K562 (cell line): Measurements from ENCODE around the gene DTNBP1. TPM values are rescaled to one million over a fixed set of nuclear protein-coding genes. Genes with fewer than 3 reads are reported as not detected.

Experiments
- AFF1 ChIP-seq, 2 experiments: fragments of 450-650 bp; IDR thresholded peaks; 2 replicates each; pipeline ENCODE4 v1.6.1; 2018; ENCODE audit warnings: mild to moderate bottlenecking in 2 of 2, low read depth in 1 of 2; ENCODE audit not compliant: partially characterized antibody in 2 of 2
- MBD2 ChIP-seq: sonication (generic); IDR thresholded peaks from 2 replicates; pipeline ENCODE4 v1.6.1; 2016; ENCODE audit warnings: low read depth, borderline replicate concordance
- MEF2D ChIP-seq: conservative IDR thresholded peaks from 2 replicates; pipeline ENCODE4 v1.6.1; 2016; ENCODE audit warnings: low read depth, missing genetic modification characterization, missing compliant biosample characterization
- MYBL2 ChIP-seq, 2 experiments: fragments of 450-650 bp in 1 of 2; sonication (generic) in 1 of 2; formaldehyde crosslinking in 1 of 2; IDR thresholded peaks; 2 replicates each; pipeline versions ENCODE4 v1.6.1 to v1.8.1; 2017 to 2022; ENCODE audit warnings: borderline replicate concordance in 1 of 2, inconsistent platforms in 1 of 2, low read depth in 1 of 2, mild to moderate bottlenecking in 1 of 2, missing genetic modification reagents in 1 of 2, moderate library complexity in 1 of 2
- PCBP1 ChIP-seq: fragments of 200-400 bp; formaldehyde crosslinking; IDR thresholded peaks from 2 replicates; pipeline ENCODE4 v1.6.1; 2018; ENCODE audit warnings: mild to moderate bottlenecking, low read depth, low read length; ENCODE audit not compliant: poor library complexity, severe bottlenecking
- POLR2B ChIP-seq: fragments of 450-650 bp; IDR thresholded peaks from 2 replicates; pipeline ENCODE4 v1.6.1; 2018; ENCODE audit warnings: low read depth; ENCODE audit not compliant: partially characterized antibody
- REST ChIP-seq, 2 experiments: fragments of 450-650 bp; formaldehyde crosslinking in 1 of 2; IDR thresholded peaks; 2 replicates each; pipeline versions ENCODE4 v1.4.0 to v1.6.1; 2014 to 2020; ENCODE audit warnings: mild to moderate bottlenecking in 2 of 2, borderline replicate concordance in 1 of 2, low read depth in 1 of 2
- TCF7 ChIP-seq: sonication (generic); IDR thresholded peaks from 2 replicates; pipeline ENCODE4 v1.6.1; 2016; ENCODE audit warnings: antibody characterized with exemption, borderline replicate concordance
- TEAD2 ChIP-seq: fragments of 450-650 bp; IDR thresholded peaks from 2 replicates; pipeline ENCODE4 v1.6.1; 2016; ENCODE audit warnings: missing genetic modification characterization, control low read depth, missing compliant biosample characterization
- ZNF444 ChIP-seq: fragments of 250-450 bp; sonication (Bioruptor Pico); IDR thresholded peaks from 2 replicates; pipeline ENCODE4 v1.4.0; 2020; ENCODE audit warnings: mild to moderate bottlenecking, moderate library complexity
- polyA plus RNA-seq, 8 experiments: library from polyadenylated mRNA; depleted of rRNA in 4 of 8; stranded (reverse) in 5 of 8; unstranded in 3 of 8; fragments of >200 nt; fragmentation: Nextera tagmentation in 2 of 8; fragmentation: Illumina TruSeq in 1 of 8; extraction: Ambion mirVana in 2 of 8; extraction: Trizol in 1 of 8; gene quantifications; 2 replicates each; pipeline versions ENCODE4 v1.2.1 to v1.2.3, GENCODE V29; 2011 to 2014; ENCODE audit warnings: inconsistent platforms in 1 of 8, missing spikeins in 1 of 8
- total RNA-seq, 7 experiments: library from RNA; depleted of rRNA in 6 of 7; stranded (reverse); fragments of >200 nt in 6 of 7; fragmentation: Illumina TruSeq in 2 of 7; extraction: Trizol in 2 of 7; gene quantifications; 2 replicates each; pipeline versions ENCODE4 v1.2.1 to v1.2.3, GENCODE V29; 2011 to 2021; ENCODE audit warnings: low replicate concordance in 1 of 7
- TF ChIP-seq, protein P1 (sequence below): fragments of 250-450 bp; sonication (Bioruptor Pico); IDR thresholded peaks from 2 replicates; pipeline ENCODE4 v1.8.0; 2022; ENCODE audit warnings: moderate library complexity, mild to moderate bottlenecking, inconsistent platforms

DTNBP1 gene
- total and polyA plus RNA-seq, 9 of the 15 experiments (the other 6 are each of a cell fraction or from before 2014, with no cell fraction given) = 16.7 to 54.5 (median 21.4) TPM

GRCh38 chr6:15555101-15556038, 107.5 kb downstream of the DTNBP1 start (continued):
- TF ChIP-seq POLR2B (peak; percentile 25), REST (IDR thresholded peaks at IDR 0.05; ENCODE audit: borderline replicate concordance) (0 out of 2 replicates have a peak, but pooled peaks have one; percentile 9), REST (CRISPR knock-in tag; IDR thresholded peaks at IDR 0.05; ENCODE audit: low read depth) (no peak), MYBL2 (IDR thresholded peaks at IDR 0.05; ENCODE audit: low read depth) (no peak; the same call in 1 of the 2 replicates), MYBL2 (CRISPR knock-in tag; IDR thresholded peaks at IDR 0.05; ENCODE audit: borderline replicate concordance) (no peak), AFF1 (IDR thresholded peaks at IDR 0.05; ENCODE audit: low read depth in 1 of 2, partially characterized antibody in 2 of 2) (peak in 1 of 2 experiments; percentile 37), TEAD2 (tag) (peak; percentile 78), PCBP1 (no peak), TCF7 (no peak), MBD2 (peak; percentile 57; the same call in 1 of the 2 replicates), ZNF444 (CRISPR knock-in tag) (no peak), MEF2D (tag) (peak; percentile 74; the same call in 1 of the 2 replicates)
- TF ChIP-seq, protein P1, sequence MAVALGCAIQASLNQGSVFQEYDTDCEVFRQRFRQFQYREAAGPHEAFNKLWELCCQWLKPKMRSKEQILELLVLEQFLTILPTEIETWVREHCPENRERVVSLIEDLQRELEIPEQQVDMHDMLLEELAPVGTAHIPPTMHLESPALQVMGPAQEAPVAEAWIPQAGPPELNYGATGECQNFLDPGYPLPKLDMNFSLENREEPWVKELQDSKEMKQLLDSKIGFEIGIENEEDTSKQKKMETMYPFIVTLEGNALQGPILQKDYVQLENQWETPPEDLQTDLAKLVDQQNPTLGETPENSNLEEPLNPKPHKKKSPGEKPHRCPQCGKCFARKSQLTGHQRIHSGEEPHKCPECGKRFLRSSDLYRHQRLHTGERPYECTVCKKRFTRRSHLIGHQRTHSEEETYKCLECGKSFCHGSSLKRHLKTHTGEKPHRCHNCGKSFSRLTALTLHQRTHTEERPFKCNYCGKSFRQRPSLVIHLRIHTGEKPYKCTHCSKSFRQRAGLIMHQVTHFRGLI (CRISPR knock-in tag) = peak; percentile 84
